ENCODE measurements around the gene CNOT2.
"Not testable (repeated sequence)": the region's sequence is repeated elsewhere in the genome, so short reads cannot be mapped to it uniquely, and the experiment has no call there.

CNOT2 gene

GRCh38 chr12:70251661-70252060, 8.4 kb downstream of the CNOT2 start:
- no peak for DNase-seq (ENCODE audit: low spot score)

- DNase-seq (ENCODE audit: low spot score) = no peak
Observed at GRCh38 chr12:70252832-70253231, 9.6 kb downstream of the CNOT2 start.

- DNase-seq (ENCODE audit: low spot score) = no peak
Observed at GRCh38 chr12:70254225-70254624, 11.0 kb downstream of the CNOT2 start.

- DNase-seq (ENCODE audit: low spot score) = no peak
Observed at GRCh38 chr12:70254846-70255245, 11.6 kb downstream of the CNOT2 start.

GRCh38 chr12:70255311-70255710, 12.1 kb downstream of the CNOT2 start:
- DNase-seq (ENCODE audit: low spot score) = peak; percentile 39

GRCh38 chr12:70258605-70259403, 15.6 kb downstream of the CNOT2 start:
- no peak for DNase-seq (ENCODE audit: low spot score)

- no peak for DNase-seq (ENCODE audit: low spot score)
Observed at GRCh38 chr12:70260646-70261045, 17.4 kb downstream of the CNOT2 start.

GRCh38 chr12:70264067-70264867, 21.0 kb downstream of the CNOT2 start:
- no peak for DNase-seq (ENCODE audit: low spot score)

- DNase-seq (ENCODE audit: low spot score) = no peak
Observed at GRCh38 chr12:70265132-70265531, 21.9 kb downstream of the CNOT2 start.

GRCh38 chr12:70267550-70267949, 24.3 kb downstream of the CNOT2 start:
- DNase-seq (ENCODE audit: low spot score) = no peak

- no peak for DNase-seq (ENCODE audit: low spot score)
Observed at GRCh38 chr12:70268972-70269371, 25.7 kb downstream of the CNOT2 start.

- DNase-seq (ENCODE audit: low spot score) = no peak
Observed at GRCh38 chr12:70270108-70270507, 26.9 kb downstream of the CNOT2 start.

- no peak for DNase-seq (ENCODE audit: low spot score)
Observed at GRCh38 chr12:70271025-70271424, 27.8 kb downstream of the CNOT2 start.

- no peak for DNase-seq (ENCODE audit: low spot score)
Observed at GRCh38 chr12:70272510-70272909, 29.3 kb downstream of the CNOT2 start.

- no peak for DNase-seq (ENCODE audit: low spot score)
Observed at GRCh38 chr12:70275045-70275444, 31.8 kb downstream of the CNOT2 start.

GRCh38 chr12:70277973-70278372, 34.7 kb downstream of the CNOT2 start:
- DNase-seq (ENCODE audit: low spot score) = no peak

- DNase-seq (ENCODE audit: low spot score) = no peak
Observed at GRCh38 chr12:70278945-70279344, 35.7 kb downstream of the CNOT2 start.

GRCh38 chr12:70283232-70283631, 40.0 kb downstream of the CNOT2 start:
- no peak for DNase-seq (ENCODE audit: low spot score)

- DNase-seq (ENCODE audit: low spot score) = no peak
Observed at GRCh38 chr12:70288817-70289216, 45.6 kb downstream of the CNOT2 start.

GRCh38 chr12:70290116-70290515, 46.9 kb downstream of the CNOT2 start:
- DNase-seq (ENCODE audit: low spot score) = peak; percentile 5

GRCh38 chr12:70292017-70292776, 49.0 kb downstream of the CNOT2 start:
- DNase-seq (ENCODE audit: low spot score) = no peak

GRCh38 chr12:70304684-70305555, 61.7 kb downstream of the CNOT2 start:
- DNase-seq (ENCODE audit: low spot score) = not testable (repeated sequence)
